HepG2 (cell line): ENCODE data around the gene SEBOX. TPM values are rescaled to one million over a fixed set of nuclear protein-coding genes. Genes with fewer than 3 reads are reported as not detected.

Experiments used
- ATAC-seq: fragments of 200-7000 bp; cut with Tn5 transposase; 3 replicates; pipeline ENCODE4 v1.9.1; 2020; ENCODE audit warnings: mild to moderate bottlenecking, moderate library complexity
- BruUV-seq: library from RNA; stranded (reverse); fragments of 400-500 nt; replicated peaks from 2 replicates; lab custom pipeline; 2021; lab: Mats Ljungman, UMichigan
- CTCF ChIA-PET: fragments of 300-600 bp; formaldehyde crosslinking; extraction: SDS; loops from one replicate; lab custom pipeline; 2021; ENCODE audit warnings: low total read pairs, inconsistent platforms, low intra/inter-chr PET ratio; lab: Yijun Ruan, JAX
- POLR2A ChIA-PET: fragments of 350-600 bp; sonication (Branson Sonifier 250); formaldehyde crosslinking; loops from one replicate; lab custom pipeline; 2020; ENCODE audit warnings: antibody characterized with exemption, inconsistent platforms; lab: Yijun Ruan, JAX
- DNase-seq: peaks from one replicate; pipeline ENCODE4 v3.0.0-alpha.2; 2015; ENCODE audit warnings: low spot score
- FAIRE-seq: peaks from 3 replicates; lab custom pipeline; 2011; peaks lifted over from hg19 to GRCh38; lab: Jason Lieb, UNC
- H2AFZ ChIP-seq: one replicate; pipeline ENCODE4 v1.6.1; 2011; ENCODE audit warnings: low read length, inconsistent platforms
- H3K27ac ChIP-seq: fragments of 300-600 bp; 3 replicates; pipeline ENCODE4 v1.8.0; 2011; ENCODE audit warnings: mixed run types, mild to moderate bottlenecking, mixed read lengths, low read length, inconsistent platforms; ENCODE audit not compliant: insufficient read depth; ENCODE audit errors: extremely low read length
- H3K27me3 ChIP-seq, 2 experiments: fragments of 200-600 bp in 1 of 2; 2 replicates in 1 of 2; 3 replicates in 1 of 2; pipeline versions ENCODE4 v1.6.0 to v1.8.0; 2011; ENCODE audit warnings: low read length in 2 of 2, mild to moderate bottlenecking in 2 of 2, moderate library complexity in 2 of 2, inconsistent platforms in 1 of 2; ENCODE audit not compliant: insufficient read depth in 2 of 2, control insufficient read depth in 1 of 2
- H3K36me3 ChIP-seq, 2 experiments: fragments of 200-600 bp in 1 of 2; replicated peaks in 1 of 2; 2 replicates in 1 of 2; 3 replicates in 1 of 2; pipeline versions ENCODE4 v1.5.1 to v1.8.0; 2011; ENCODE audit warnings: low read length in 2 of 2, inconsistent platforms in 1 of 2; ENCODE audit not compliant: insufficient read depth in 2 of 2, control insufficient read depth in 1 of 2
- H3K4me1 ChIP-seq: 2 replicates; pipeline ENCODE4 v1.5.1; 2012; ENCODE audit warnings: low read length, inconsistent platforms; ENCODE audit not compliant: insufficient read depth
- H3K4me2 ChIP-seq: 2 replicates; pipeline ENCODE4 v1.6.0; 2011; ENCODE audit warnings: low read depth, low read length, inconsistent platforms
- H3K4me3 ChIP-seq, 3 experiments: fragments of 200-600 bp in 1 of 3; sonication (generic), shearing (Covaris generic) in 1 of 3; replicated peaks in 1 of 3; 2 replicates each; pipeline ENCODE4 v1.5.1; 2011 to 2016; ENCODE audit warnings: low read length in 3 of 3, inconsistent platforms in 2 of 3, low read depth in 2 of 3, mild to moderate bottlenecking in 2 of 3, control low read depth in 1 of 3, mixed read lengths in 1 of 3; ENCODE audit not compliant: insufficient read depth in 1 of 3
- H3K79me2 ChIP-seq: one replicate; pipeline ENCODE4 v1.6.1; 2011; ENCODE audit warnings: low read length, inconsistent platforms; ENCODE audit not compliant: insufficient read depth
- H3K9ac ChIP-seq: 2 replicates; pipeline ENCODE4 v1.6.0; 2011; ENCODE audit warnings: mild to moderate bottlenecking, low read depth, low read length, inconsistent platforms; ENCODE audit not compliant: insufficient read depth
- H3K9me3 ChIP-seq: 2 replicates; pipeline ENCODE4 v1.5.1; 2012; ENCODE audit warnings: mild to moderate bottlenecking, low read length
- H4K20me1 ChIP-seq: 2 replicates; pipeline ENCODE4 v1.6.0; 2011; ENCODE audit warnings: inconsistent platforms, mild to moderate bottlenecking, low read length, moderate library complexity; ENCODE audit not compliant: insufficient read depth
- HNRNPH1 ChIP-seq: fragments of 200-400 bp; formaldehyde crosslinking; optimal IDR thresholded peaks from 2 replicates; pipeline ENCODE3; 2017; ENCODE audit warnings: mild to moderate bottlenecking, low read depth, low read length
- RBM39 ChIP-seq: fragments of 200-400 bp; formaldehyde crosslinking; IDR thresholded peaks from one replicate; pipeline ENCODE4 v1.6.1; 2018; ENCODE audit warnings: antibody characterized with exemption, mild to moderate bottlenecking, low read depth, low read length; ENCODE audit not compliant: poor library complexity, severe bottlenecking
- ZNF562 ChIP-seq: sonication (generic); formaldehyde crosslinking; IDR thresholded peaks from 2 replicates; pipeline ENCODE4 v1.8.0; 2022; ENCODE audit warnings: missing genetic modification reagents, borderline replicate concordance
- ZNF879 ChIP-seq: sonication (generic); formaldehyde crosslinking; IDR thresholded peaks from 2 replicates; pipeline ENCODE4 v1.8.1; 2023; ENCODE audit warnings: missing genetic modification reagents
- WGBS: methylation state at CpG from one replicate; pipeline ENCODE4 v1.1.6; 2017; ENCODE audit warnings: low lambda C conversion rate; 5-methylcytosine and 5-hydroxymethylcytosine counted together
- in situ Hi-C: cut with HindIII; loops from 2 replicates; pipeline ENCODE4 v1.10.0; 2017; ENCODE audit warnings: low pct_unique_long_range_greater_than_20kb; ENCODE audit not compliant: extremely low pct_ligation_motif_present
- intact Hi-C: fragments of 100-400 bp; cut with micrococcal nuclease; formaldehyde crosslinking; loops from one replicate; pipeline ENCODE4 v1.10.0; 2022; ENCODE audit not compliant: unreplicated experiment
- polyA plus RNA-seq, 8 experiments: library from polyadenylated mRNA; depleted of rRNA in 3 of 8; stranded (reverse) in 7 of 8; unstranded in 1 of 8; fragments of >200 nt; fragmentation: Illumina TruSeq in 4 of 8; extraction: Trizol in 4 of 8; gene quantifications; 2 replicates each; pipeline versions ENCODE4 v1.2.1 to v1.2.3, GENCODE V29; 2011 to 2016; ENCODE audit warnings: low read depth in 4 of 8, missing spikeins in 1 of 8, mixed read lengths in 1 of 8; ENCODE audit not compliant: insufficient read depth in 1 of 8
- total RNA-seq, 5 experiments: library from RNA; depleted of rRNA; stranded (reverse); fragments of >200 nt; fragmentation: Illumina TruSeq; extraction: Trizol; gene quantifications; 2 replicates each; pipeline ENCODE4 v1.2.3, GENCODE V29; 2016; ENCODE audit warnings: low read depth in 1 of 5
- TF ChIP-seq, protein P1 (sequence below), 2 experiments: sonication (generic) in 1 of 2; formaldehyde crosslinking in 1 of 2; IDR thresholded peaks; 2 replicates each; pipeline versions ENCODE4 v1.6.1 to v1.9.0; 2014 to 2022; ENCODE audit warnings: antibody characterized with exemption in 1 of 2, borderline replicate concordance in 1 of 2, inconsistent platforms in 1 of 2, low read depth in 1 of 2, missing genetic modification reagents in 1 of 2
- TF ChIP-seq, protein P2 (sequence below): sonication (generic); formaldehyde crosslinking; IDR thresholded peaks from 2 replicates; pipeline ENCODE4 v1.8.0; 2022; ENCODE audit warnings: mild to moderate bottlenecking, missing genetic modification reagents
- TF ChIP-seq, protein P3 (sequence below): sonication (generic); formaldehyde crosslinking; IDR thresholded peaks from 2 replicates; pipeline ENCODE4 v1.5.0; 2020; ENCODE audit warnings: mild to moderate bottlenecking, missing genetic modification reagents
- TF ChIP-seq, protein P4 (sequence below): sonication (generic); formaldehyde crosslinking; IDR thresholded peaks from 2 replicates; pipeline ENCODE4 v1.5.1; 2020; ENCODE audit warnings: missing genetic modification reagents, mild to moderate bottlenecking, borderline replicate concordance

SEBOX gene
- total and polyA plus RNA-seq, 2 of the 13 experiments (the other 11 are each of a cell fraction or from before 2014, with no cell fraction given): not detected

DNA sequence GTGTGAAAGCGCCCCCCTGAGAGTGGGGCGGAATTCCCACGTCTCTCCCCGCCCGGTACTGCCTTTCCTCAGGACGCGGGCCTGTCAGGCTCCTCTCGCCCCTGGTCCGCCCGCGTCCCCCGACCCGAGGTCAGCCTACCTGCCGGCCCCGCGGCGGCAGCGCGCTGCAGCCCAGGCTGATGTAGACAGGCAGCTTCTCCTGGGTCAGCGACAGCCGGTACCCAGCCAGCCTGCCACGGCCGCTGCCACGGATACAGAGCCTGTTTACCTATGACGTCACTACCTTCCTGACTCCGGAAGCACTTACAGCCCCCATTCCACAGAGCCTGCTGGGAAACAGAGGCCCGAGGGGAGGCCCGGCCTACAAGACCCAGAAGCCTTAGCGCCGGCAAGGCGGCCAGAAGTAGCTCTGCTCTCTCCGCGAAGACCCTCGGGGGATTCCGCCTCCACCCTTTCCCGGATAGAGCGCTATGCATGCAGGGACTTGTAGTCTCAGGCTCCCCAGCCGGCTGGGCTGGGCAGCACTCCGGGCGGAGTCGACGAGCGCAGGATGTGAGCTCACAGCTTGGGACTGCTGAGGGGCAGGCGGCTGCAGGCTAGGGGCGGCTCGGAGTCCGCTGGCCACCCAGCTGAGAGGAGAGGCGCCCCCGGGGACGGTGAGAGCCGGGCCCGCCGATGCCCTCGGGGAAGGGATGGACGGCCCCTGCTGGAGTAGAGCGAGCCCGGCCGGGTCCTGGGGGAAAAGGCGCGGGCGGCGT, 29.6 kb downstream of the SEBOX start, which contains the start of the genes IFT20 and TNFAIP1:
IFT20 (minus strand) TSS at position 272 of the 758 bp plus-strand sequence. CDS start 3,487 bp downstream, outside the sequence.
TNFAIP1 (plus strand) TSS at position 561 of the 758 bp plus-strand sequence. CDS start 3,761 bp downstream, outside the sequence.
- Histone ChIP-seq H3K4me1 (peaks cover 46% of the 10 kb centered on the region), H3K4me3 (peak within 1 kb of the TSS; percentile 92 to 94 (median 93)), H3K79me2 (peaks cover 55% of the 10 kb centered on the region), H3K36me3 (peaks cover 11 to 18% of the 10 kb centered on the region in 2 experiments; a peak in 4 of 5 replicates), H3K4me2 (peak within 1 kb of the TSS; percentile 96), H4K20me1 (no peaks in the 10 kb centered on the region; the same call in 1 of the 2 replicates), H3K27ac (peak within 1 kb of the TSS; percentile 72), H3K9ac (peak within 1 kb of the TSS; percentile 89), H2AFZ (no peak within 1 kb of the TSS), H3K27me3 (no peaks in the 10 kb centered on the region; a peak in 1 of 5 replicates), H3K9me3 (no peaks in the 10 kb centered on the region)
- DNase-seq (peak; percentile 99), FAIRE-seq (peak; percentile 98), ATAC-seq (peak; percentile 97)
- intact Hi-C loops: loop anchor here (1.0 kb wide), 1 partner anchor 35 kb away; the partner anchor contains the start of gene VTN
- 0% methylated on average over 4 of the region's 62 CpGs for WGBS
- POLR2A ChIA-PET: interaction anchor here (1.0 to 2.5 kb wide), 17 partner anchors 9 to 616 kb away, joined by 3 to 68 read pairs (median 7); partner anchors contain the start of genes ALDOC, PHF12, POLDIP2 and SLC46A1
- CTCF ChIA-PET: no interaction called here
- no TSS peak for BruUV-seq
- in situ Hi-C loops: no loop called here
- TF ChIP-seq, protein P1, sequence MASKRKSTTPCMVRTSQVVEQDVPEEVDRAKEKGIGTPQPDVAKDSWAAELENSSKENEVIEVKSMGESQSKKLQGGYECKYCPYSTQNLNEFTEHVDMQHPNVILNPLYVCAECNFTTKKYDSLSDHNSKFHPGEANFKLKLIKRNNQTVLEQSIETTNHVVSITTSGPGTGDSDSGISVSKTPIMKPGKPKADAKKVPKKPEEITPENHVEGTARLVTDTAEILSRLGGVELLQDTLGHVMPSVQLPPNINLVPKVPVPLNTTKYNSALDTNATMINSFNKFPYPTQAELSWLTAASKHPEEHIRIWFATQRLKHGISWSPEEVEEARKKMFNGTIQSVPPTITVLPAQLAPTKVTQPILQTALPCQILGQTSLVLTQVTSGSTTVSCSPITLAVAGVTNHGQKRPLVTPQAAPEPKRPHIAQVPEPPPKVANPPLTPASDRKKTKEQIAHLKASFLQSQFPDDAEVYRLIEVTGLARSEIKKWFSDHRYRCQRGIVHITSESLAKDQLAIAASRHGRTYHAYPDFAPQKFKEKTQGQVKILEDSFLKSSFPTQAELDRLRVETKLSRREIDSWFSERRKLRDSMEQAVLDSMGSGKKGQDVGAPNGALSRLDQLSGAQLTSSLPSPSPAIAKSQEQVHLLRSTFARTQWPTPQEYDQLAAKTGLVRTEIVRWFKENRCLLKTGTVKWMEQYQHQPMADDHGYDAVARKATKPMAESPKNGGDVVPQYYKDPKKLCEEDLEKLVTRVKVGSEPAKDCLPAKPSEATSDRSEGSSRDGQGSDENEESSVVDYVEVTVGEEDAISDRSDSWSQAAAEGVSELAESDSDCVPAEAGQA (IDR thresholded peaks at IDR 0.05; ENCODE audit: low read depth): peak; percentile 86
- TF ChIP-seq, protein P1 (CRISPR knock-in tag; IDR thresholded peaks at IDR 0.05; ENCODE audit: borderline replicate concordance): no peak
- TF ChIP-seq ZNF562 (CRISPR knock-in tag) (no peak), HNRNPH1 (no peak), RBM39 (peak; percentile 77), ZNF879 (CRISPR knock-in tag) (no peak)
- TF ChIP-seq, protein P2, sequence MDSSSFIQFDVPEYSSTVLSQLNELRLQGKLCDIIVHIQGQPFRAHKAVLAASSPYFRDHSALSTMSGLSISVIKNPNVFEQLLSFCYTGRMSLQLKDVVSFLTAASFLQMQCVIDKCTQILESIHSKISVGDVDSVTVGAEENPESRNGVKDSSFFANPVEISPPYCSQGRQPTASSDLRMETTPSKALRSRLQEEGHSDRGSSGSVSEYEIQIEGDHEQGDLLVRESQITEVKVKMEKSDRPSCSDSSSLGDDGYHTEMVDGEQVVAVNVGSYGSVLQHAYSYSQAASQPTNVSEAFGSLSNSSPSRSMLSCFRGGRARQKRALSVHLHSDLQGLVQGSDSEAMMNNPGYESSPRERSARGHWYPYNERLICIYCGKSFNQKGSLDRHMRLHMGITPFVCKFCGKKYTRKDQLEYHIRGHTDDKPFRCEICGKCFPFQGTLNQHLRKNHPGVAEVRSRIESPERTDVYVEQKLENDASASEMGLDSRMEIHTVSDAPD (CRISPR knock-in tag): no peak
- TF ChIP-seq, protein P3, sequence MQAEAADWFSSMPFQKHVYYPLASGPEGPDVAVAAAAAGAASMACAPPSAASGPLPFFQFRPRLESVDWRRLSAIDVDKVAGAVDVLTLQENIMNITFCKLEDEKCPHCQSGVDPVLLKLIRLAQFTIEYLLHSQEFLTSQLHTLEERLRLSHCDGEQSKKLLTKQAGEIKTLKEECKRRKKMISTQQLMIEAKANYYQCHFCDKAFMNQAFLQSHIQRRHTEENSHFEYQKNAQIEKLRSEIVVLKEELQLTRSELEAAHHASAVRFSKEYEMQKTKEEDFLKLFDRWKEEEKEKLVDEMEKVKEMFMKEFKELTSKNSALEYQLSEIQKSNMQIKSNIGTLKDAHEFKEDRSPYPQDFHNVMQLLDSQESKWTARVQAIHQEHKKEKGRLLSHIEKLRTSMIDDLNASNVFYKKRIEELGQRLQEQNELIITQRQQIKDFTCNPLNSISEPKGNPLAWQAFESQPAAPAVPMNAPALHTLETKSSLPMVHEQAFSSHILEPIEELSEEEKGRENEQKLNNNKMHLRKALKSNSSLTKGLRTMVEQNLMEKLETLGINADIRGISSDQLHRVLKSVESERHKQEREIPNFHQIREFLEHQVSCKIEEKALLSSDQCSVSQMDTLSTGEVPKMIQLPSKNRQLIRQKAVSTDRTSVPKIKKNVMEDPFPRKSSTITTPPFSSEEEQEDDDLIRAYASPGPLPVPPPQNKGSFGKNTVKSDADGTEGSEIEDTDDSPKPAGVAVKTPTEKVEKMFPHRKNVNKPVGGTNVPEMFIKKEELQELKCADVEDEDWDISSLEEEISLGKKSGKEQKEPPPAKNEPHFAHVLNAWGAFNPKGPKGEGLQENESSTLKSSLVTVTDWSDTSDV (CRISPR knock-in tag): peak; percentile 46; the same call in 1 of the 2 replicates
- TF ChIP-seq, protein P4, sequence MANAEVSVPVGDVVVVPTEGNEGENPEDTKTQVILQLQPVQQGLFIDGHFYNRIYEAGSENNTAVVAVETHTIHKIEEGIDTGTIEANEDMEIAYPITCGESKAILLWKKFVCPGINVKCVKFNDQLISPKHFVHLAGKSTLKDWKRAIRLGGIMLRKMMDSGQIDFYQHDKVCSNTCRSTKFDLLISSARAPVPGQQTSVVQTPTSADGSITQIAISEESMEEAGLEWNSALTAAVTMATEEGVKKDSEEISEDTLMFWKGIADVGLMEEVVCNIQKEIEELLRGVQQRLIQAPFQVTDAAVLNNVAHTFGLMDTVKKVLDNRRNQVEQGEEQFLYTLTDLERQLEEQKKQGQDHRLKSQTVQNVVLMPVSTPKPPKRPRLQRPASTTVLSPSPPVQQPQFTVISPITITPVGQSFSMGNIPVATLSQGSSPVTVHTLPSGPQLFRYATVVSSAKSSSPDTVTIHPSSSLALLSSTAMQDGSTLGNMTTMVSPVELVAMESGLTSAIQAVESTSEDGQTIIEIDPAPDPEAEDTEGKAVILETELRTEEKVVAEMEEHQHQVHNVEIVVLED (CRISPR knock-in tag): peak; percentile 75; the same call in 1 of the 2 replicates
